Colonic mucosa (tissue), 4 donors: ENCODE measurements around the gene B4GALT6. TPM values are rescaled to one million over a fixed set of nuclear protein-coding genes. Genes with fewer than 3 reads are reported as not detected.

Source experiments
- DNase-seq: peaks from one replicate; pipeline ENCODE4 v3.0.0-alpha.2; 2020
- H3K27ac ChIP-seq: fragments of 200-600 bp; one replicate; pipeline ENCODE4 v1.8.0; 2021
- H3K27me3 ChIP-seq: fragments of 200-600 bp; one replicate; pipeline ENCODE4 v1.8.0; 2021
- H3K36me3 ChIP-seq: fragments of 200-600 bp; one replicate; pipeline ENCODE4 v1.8.0; 2021
- H3K4me1 ChIP-seq: fragments of 200-600 bp; one replicate; pipeline ENCODE4 v1.8.0; 2021; ENCODE audit warnings: mild to moderate bottlenecking
- H3K4me3 ChIP-seq: fragments of 200-600 bp; one replicate; pipeline ENCODE4 v1.8.0; 2021
- H3K9ac ChIP-seq, 2 donors: one replicate each; pipeline ENCODE4 v1.7.0; 2013; ENCODE audit warnings: control low read depth in 2 of 2, low read depth in 2 of 2, low read length in 2 of 2
- H3K9me3 ChIP-seq: fragments of 200-600 bp; one replicate; pipeline ENCODE4 v1.8.0; 2021
- CTCF ChIP-seq: fragments of 200-600 bp; IDR thresholded peaks from one replicate; pipeline ENCODE4 v1.8.0; 2022; ENCODE audit warnings: antibody characterized with exemption, mild to moderate bottlenecking
- intact Hi-C: fragments of 100-400 bp; cut with DNase I; formaldehyde crosslinking; loops from one replicate; pipeline ENCODE4 v1.14.1; 2022
- total RNA-seq, 2 donors: library from RNA; stranded (reverse); fragmentation: NEBNext Ultra II Directional in 1 of 2; extraction: Animal tissue kit (Norgen Biotek cat#: 25700) in 1 of 2; gene quantifications; one replicate each; pipeline ENCODE4 v1.2.1, GENCODE V29; 2021
- donor health status: healthy.
- donor health status: DM: no; HTN: no; CAD: no.
- donor health status: DM: no; HTN: no; CAD: no.

The B4GALT6 gene
- total RNA-seq, 2 donors from 2014 or later, result 5.7 to 7.5 TPM

GRCh38 chr18:31678425-31678824, 6.0 kb downstream of the B4GALT6 start:
- TF ChIP-seq CTCF, result no peak
- Histone ChIP-seq H3K9me3 (no peaks in the 10 kb centered on the region), H3K4me1 (peaks cover 3% of the 10 kb centered on the region), H3K36me3 (no peaks in the 10 kb centered on the region), H3K4me3 (no peak overlapping the region), H3K27ac (peak overlapping the region; percentile 62), H3K9ac (no peak overlapping the region), H3K27me3 (no peaks in the 10 kb centered on the region)
- intact Hi-C loops, result no loop called here
- no peak for DNase-seq

- no peak overlapping the region for H3K9ac ChIP-seq
- H3K4me1 ChIP-seq, result peaks cover 3% of the 10 kb centered on the region
- intact Hi-C loops, result no loop called here
- H3K27me3 ChIP-seq, result no peaks in the 10 kb centered on the region
- H3K9me3 ChIP-seq, result no peaks in the 10 kb centered on the region
- no peak overlapping the region for H3K4me3 ChIP-seq
- no peak overlapping the region for H3K27ac ChIP-seq
- DNase-seq, result no peak
- TF ChIP-seq CTCF, result no peak
- H3K36me3 ChIP-seq, result no peaks in the 10 kb centered on the region
Observed at GRCh38 chr18:31677592-31677991, 6.8 kb downstream of the B4GALT6 start.

- no peaks in the 10 kb centered on the region for H3K9me3 ChIP-seq
- no peaks in the 10 kb centered on the region for H3K27me3 ChIP-seq
- peaks cover 3% of the 10 kb centered on the region for H3K4me1 ChIP-seq
- H3K27ac ChIP-seq, result no peak overlapping the region
- no peak for DNase-seq
- intact Hi-C loops, result no loop called here
- TF ChIP-seq CTCF, result no peak
- H3K36me3 ChIP-seq, result no peaks in the 10 kb centered on the region
- no peak overlapping the region for H3K4me3 ChIP-seq
- H3K9ac ChIP-seq, result no peak overlapping the region
Observed at GRCh38 chr18:31675404-31675803, 9.0 kb downstream of the B4GALT6 start.

- Histone ChIP-seq H3K4me1 (no peaks in the 10 kb centered on the region), H3K4me3 (no peak overlapping the region), H3K9me3 (no peaks in the 10 kb centered on the region), H3K27ac (no peak overlapping the region), H3K36me3 (no peaks in the 10 kb centered on the region), H3K9ac (no peak overlapping the region), H3K27me3 (no peaks in the 10 kb centered on the region)
- no peak for TF ChIP-seq CTCF
- DNase-seq, result no peak
- intact Hi-C loops, result no loop called here
Observed at GRCh38 chr18:31672628-31673135, 11.7 kb downstream of the B4GALT6 start.

GRCh38 chr18:31671951-31672350, 12.4 kb downstream of the B4GALT6 start:
- H3K27me3 ChIP-seq, result no peaks in the 10 kb centered on the region
- intact Hi-C loops, result no loop called here
- no peaks in the 10 kb centered on the region for H3K4me1 ChIP-seq
- no peak for DNase-seq
- no peak overlapping the region for H3K27ac ChIP-seq
- no peak for TF ChIP-seq CTCF
- no peaks in the 10 kb centered on the region for H3K36me3 ChIP-seq
- H3K9me3 ChIP-seq, result no peaks in the 10 kb centered on the region
- H3K4me3 ChIP-seq, result no peak overlapping the region
- H3K9ac ChIP-seq, result no peak overlapping the region
